GM21526 (cell line): ENCODE data around the gene HSF2.

Experiments used
- ATAC-seq: cut with Tn5 transposase; IDR thresholded peaks from one replicate; pipeline ENCODE4 v1.9.1; 2021; ENCODE audit warnings: moderate library complexity; ENCODE audit not compliant: unreplicated experiment, low FRiP score

The HSF2 gene, protein sequence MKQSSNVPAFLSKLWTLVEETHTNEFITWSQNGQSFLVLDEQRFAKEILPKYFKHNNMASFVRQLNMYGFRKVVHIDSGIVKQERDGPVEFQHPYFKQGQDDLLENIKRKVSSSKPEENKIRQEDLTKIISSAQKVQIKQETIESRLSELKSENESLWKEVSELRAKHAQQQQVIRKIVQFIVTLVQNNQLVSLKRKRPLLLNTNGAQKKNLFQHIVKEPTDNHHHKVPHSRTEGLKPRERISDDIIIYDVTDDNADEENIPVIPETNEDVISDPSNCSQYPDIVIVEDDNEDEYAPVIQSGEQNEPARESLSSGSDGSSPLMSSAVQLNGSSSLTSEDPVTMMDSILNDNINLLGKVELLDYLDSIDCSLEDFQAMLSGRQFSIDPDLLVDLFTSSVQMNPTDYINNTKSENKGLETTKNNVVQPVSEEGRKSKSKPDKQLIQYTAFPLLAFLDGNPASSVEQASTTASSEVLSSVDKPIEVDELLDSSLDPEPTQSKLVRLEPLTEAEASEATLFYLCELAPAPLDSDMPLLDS

GRCh38 chr6:122399348-122400120, at the start of gene HSF2:
HSF2 (plus strand) TSS chr6:122399652; CDS start chr6:122399738, 86 bp downstream.
- ATAC-seq: peak; percentile 99

- ATAC-seq: no peak
Observed at GRCh38 chr6:122352981-122353664, 46.3 kb upstream of the HSF2 start.

DNA sequence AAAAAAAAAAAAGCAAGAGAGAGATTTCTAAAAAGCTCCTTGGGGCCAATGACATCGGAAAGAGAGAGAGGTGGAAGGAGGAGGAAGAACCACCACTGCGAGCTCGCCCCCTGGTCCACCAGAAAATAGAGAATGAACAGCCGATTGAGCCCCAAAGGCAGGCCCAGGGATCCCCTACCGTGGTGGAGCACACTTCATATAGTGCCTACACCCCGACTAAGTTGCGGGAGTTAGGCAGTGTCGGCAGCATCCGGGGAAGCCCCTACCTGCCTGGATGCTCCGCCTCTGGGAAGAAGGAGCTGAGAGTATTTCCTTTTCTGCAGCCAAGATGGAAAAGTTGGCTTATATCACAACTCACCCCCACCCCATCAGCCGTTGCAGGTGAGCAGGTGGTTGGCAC, 38.6 kb upstream of the HSF2 start:
- ATAC-seq: no peak

GRCh38 chr6:122361314-122361979, 38.0 kb upstream of the HSF2 start:
- no peak for ATAC-seq

DNA sequence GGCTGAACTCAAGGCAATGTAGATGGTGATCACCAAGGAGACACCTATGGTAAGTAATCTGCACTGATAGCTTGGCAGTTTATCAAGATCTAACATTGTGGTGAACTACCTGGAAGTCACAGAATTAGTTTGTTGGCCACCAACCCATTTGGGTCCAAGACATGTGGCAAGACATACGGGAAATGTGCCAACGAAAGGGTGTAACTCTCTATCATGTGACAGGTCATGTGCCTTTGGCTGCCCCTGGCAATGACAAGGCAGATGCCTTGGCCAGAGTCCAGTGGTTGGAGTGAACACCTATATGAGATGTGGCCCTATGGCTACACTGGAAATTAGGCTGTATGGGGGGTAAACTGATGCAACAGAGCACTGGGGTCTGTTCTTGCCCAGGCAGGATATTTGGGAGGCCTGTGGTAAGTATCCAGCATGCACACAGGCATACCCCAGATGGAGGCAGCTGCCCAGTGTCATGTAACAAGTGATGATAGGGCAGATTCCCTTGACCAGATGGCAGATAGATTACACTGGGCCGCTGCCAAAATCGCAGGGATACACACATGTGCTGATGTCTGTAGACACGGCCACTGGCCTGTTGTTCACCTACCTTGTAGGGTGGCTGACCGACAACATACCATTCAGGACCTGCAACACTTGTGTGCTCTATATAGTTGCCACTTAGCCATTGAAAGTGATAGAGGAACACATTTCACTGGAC, 35.5 kb upstream of the HSF2 start:
- ATAC-seq: no peak

GRCh38 chr6:122365775-122366403, 33.6 kb upstream of the HSF2 start:
- ATAC-seq: no peak

DNA sequence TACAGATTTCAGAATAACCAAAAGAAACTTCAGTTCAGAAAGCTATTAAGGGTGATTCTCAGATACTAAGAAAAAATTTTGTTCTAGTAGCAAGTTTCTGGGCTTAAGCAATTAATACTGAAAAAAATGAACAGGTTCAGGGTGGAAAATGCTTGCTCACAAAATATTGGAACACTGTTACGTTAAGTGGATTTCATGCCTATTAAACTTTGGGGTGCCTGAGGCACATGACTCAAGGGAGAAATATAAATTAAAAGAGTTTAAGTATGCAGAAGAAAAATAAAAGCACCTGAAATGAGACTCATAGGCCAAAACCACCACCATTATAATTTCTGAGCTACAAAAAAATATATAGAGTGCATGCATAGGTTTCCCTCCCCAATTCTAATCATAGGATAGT, 32.3 kb upstream of the HSF2 start:
- ATAC-seq: no peak

DNA sequence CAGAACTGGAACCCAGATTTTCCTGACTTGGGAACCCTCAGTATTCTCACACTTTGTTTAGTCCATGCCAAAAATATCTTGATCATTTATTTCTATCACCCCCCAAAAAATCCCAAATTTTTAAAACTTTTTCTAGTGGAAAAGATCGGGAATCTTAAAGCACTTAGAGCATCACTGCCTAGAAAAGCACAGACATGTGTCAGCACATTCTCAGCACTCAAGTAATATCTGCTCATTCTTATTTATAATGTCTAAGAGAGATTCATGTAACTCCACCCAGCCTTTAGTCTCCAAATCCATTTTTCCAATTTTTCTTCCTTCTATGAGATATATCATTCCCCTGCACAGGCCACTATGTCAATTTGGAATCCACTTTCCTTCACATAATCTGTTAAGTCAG, 29.9 kb upstream of the HSF2 start:
- no peak for ATAC-seq

DNA sequence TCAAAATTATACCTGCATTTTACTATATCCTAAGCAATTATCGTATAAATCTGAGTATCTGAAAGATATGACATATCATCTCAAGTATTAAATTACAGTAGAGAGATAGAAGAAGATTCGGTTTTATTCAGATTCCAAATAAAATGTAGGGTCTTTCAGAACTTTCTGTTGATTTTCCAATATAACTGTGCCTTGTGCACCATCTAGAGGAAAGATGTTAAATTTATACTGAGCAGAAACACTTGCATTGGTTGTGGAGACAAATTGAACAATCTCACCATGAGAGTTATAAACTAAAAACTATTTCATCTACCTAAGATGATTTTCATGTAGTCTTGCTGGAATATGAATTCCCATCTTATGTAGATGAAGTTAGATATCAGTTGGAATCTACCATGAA, 26.8 kb upstream of the HSF2 start:
- no peak for ATAC-seq

DNA sequence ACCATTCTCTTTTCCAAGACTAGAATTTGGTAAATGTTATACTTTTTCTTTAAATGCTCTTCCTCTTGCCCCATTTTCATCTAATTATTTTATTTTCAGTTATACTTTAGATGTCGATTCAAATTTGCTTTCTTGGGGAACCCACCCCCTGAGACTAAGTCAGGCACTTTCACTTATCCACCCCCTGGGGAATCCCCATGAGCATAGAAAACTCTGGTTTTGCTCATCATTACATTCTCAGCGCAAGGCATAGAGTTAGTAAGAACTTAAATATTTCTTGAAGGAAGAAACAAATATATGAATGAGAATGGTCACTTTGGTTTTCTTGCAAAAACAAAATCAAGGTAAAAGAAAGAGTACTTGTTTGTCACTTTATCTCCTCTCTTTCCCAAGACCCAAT, 25.1 kb upstream of the HSF2 start:
- peak; percentile 73 for ATAC-seq

DNA sequence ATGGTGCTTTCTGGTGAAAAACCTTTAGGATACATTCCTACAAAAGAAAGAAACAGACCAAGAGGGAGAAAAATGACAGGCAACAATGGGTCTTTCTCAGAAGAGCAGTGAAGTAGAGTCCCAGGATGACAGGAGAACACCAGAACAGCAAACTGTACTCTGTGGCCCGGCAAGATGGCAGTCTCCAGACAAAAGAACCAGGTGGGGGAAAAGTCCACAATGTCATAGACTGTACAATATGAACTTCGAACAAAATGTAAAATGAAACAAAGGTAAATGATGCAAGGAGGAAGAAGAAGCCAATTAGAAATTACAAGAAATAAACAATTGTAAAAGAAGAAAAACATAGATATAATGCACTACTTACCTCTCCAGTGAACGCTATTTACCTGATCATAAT, 23.2 kb upstream of the HSF2 start:
- ATAC-seq: no peak

GRCh38 chr6:122381494-122382265, 17.8 kb upstream of the HSF2 start:
- ATAC-seq: peak; percentile 100

DNA sequence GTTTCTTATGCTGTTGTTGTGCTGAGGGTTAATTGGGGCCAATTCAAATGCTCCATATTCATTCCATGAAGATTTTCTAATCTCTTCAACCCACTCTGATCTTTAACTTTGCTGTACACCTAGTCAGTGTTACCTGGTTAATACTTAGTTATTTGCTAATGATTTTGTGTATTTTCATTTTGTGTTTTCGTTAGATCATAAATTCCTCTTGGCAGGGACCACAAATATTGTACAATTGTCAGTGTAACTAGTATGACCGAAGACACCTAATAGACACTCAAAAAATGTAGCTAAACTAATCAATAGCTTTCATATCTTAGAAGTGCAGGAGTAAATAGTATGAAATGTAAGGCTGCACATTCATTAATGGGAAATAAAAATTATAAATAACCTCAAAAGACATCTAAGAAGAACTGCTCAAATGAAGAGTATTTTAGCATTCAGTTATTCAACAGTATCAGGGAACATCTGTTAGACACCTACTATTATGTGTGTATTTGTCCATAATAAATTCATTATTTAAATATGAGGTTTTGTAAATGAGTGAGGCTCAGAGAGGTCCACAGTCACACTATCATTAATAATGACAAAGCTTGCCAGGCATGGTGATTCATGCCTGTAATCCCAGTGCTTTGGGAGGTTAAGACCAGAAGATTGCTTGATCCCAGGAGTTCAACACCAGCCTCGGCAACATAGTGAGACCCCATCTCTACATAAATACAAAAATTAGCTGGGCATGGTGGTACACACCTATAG, 13.4 kb upstream of the HSF2 start:
- ATAC-seq: no peak

DNA sequence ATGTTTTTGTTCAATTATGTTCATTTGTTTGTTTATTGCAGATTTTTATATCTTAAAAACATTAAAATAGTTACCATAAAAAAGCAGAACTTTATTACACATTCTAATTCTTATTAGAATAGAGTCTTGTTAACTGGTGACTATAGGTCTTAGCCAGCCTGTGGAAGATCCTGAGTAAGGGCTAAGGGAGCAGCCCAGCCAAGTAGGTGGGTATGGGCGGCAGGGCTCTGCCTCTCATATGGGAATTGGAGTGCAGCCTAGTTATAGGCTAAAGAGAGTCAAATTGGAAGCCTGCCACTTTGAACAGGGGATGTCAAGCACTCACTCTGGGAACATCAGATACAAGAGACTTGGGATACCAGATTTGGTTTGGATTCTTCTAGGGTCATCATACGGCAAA, 10.5 kb upstream of the HSF2 start:
- ATAC-seq: no peak

DNA sequence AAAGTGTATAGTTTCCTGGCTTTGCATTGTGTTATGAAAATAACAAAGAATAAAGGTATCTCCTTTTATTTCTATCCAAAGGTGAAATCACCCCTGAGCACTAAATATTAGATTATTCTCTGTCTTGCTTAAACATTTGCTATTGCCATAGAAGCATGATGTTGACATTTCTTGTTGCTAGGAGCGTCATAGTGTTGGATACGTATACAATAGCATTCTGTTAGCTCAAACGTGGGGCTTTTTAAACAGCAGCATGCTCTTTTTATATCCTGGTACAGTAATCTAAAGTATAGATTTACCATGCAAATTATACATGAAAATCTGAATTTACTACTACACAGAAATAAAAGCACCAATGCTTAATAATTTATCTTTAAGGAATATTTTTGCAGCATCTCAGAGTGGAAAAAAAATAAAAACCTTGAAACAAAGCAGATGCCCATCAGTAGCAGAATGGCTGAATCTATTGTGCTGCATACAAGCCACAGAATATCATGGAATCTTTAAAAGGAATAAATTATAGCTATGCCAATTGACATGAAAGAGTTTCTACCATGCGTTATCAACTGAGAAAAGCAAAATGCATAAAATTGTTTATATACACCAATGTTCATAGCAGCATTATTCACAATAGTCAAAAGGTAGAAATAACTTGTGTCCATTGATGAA, 9.6 kb upstream of the HSF2 start:
- no peak for ATAC-seq

GRCh38 chr6:122392564-122393350, 6.7 kb upstream of the HSF2 start:
- no peak for ATAC-seq
